IPS-NIHi7 (cell line): Measurements from ENCODE around the gene MVB12A.

ENCODE experiments used
- DNase-seq: peaks from one replicate; pipeline ENCODE4 v3.0.0; 2012; ENCODE audit warnings: mixed read lengths; ENCODE audit errors: extremely low spot score

The MVB12A gene

GRCh38 chr19:17471410-17472125, 51.7 kb downstream of the MVB12A start:
- DNase-seq = no peak

- DNase-seq = no peak
Measured at GRCh38 chr19:17473041-17473440, 53.2 kb downstream of the MVB12A start.
